ENCODE results near the gene USP31. TPM values are rescaled to one million over a fixed set of nuclear protein-coding genes. Genes with fewer than 3 reads are reported as not detected.

USP31 gene
- total RNA-seq, 1 experiment from 2014 or later: 17.4 TPM

GRCh38 chr16:23174622-23175021 is 25.4 kb upstream of the USP31 start:
- POLR2A ChIA-PET: no interaction called here
- peaks cover 3% of the 10 kb centered on the region; the same call in 1 of the 2 replicates for H3K4me1 Mint-ChIP-seq
- CTCF ChIA-PET: interaction anchor here (1.6 kb wide), 1 partner anchor 260 kb away, joined by 14 read pairs; no protein-coding TSS in a partner anchor
- no peak overlapping the region for H3K27ac Mint-ChIP-seq
- H3K9me3 Mint-ChIP-seq: no peaks in the 10 kb centered on the region
- DNase-seq (ENCODE audit: low spot score) (no peak), ATAC-seq (no peak)
- H3K4me3 Mint-ChIP-seq: no peak overlapping the region
- no peak for TF ChIP-seq SMAD4 (CRISPR knock-in tag; IDR thresholded peaks at IDR 0.05)
- no peak for TF ChIP-seq NFE2L1 (CRISPR knock-in tag; IDR thresholded peaks at IDR 0.05)
- TF ChIP-seq, protein P1, sequence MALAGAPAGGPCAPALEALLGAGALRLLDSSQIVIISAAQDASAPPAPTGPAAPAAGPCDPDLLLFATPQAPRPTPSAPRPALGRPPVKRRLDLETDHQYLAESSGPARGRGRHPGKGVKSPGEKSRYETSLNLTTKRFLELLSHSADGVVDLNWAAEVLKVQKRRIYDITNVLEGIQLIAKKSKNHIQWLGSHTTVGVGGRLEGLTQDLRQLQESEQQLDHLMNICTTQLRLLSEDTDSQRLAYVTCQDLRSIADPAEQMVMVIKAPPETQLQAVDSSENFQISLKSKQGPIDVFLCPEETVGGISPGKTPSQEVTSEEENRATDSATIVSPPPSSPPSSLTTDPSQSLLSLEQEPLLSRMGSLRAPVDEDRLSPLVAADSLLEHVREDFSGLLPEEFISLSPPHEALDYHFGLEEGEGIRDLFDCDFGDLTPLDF (CRISPR knock-in tag; IDR thresholded peaks at IDR 0.05): no peak
- TF ChIP-seq, protein P2, sequence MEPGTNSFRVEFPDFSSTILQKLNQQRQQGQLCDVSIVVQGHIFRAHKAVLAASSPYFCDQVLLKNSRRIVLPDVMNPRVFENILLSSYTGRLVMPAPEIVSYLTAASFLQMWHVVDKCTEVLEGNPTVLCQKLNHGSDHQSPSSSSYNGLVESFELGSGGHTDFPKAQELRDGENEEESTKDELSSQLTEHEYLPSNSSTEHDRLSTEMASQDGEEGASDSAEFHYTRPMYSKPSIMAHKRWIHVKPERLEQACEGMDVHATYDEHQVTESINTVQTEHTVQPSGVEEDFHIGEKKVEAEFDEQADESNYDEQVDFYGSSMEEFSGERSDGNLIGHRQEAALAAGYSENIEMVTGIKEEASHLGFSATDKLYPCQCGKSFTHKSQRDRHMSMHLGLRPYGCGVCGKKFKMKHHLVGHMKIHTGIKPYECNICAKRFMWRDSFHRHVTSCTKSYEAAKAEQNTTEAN (CRISPR knock-in tag; IDR thresholded peaks at IDR 0.05): no peak
- no peak for TF ChIP-seq RELA (CRISPR knock-in tag; IDR thresholded peaks at IDR 0.05; ENCODE audit: borderline replicate concordance)
- no peak for TF ChIP-seq ZNF317 (CRISPR knock-in tag; IDR thresholded peaks at IDR 0.05; ENCODE audit: borderline replicate concordance, low read depth)
- TF ChIP-seq, protein P3, sequence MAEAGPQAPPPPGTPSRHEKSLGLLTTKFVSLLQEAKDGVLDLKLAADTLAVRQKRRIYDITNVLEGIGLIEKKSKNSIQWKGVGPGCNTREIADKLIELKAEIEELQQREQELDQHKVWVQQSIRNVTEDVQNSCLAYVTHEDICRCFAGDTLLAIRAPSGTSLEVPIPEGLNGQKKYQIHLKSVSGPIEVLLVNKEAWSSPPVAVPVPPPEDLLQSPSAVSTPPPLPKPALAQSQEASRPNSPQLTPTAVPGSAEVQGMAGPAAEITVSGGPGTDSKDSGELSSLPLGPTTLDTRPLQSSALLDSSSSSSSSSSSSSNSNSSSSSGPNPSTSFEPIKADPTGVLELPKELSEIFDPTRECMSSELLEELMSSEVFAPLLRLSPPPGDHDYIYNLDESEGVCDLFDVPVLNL (CRISPR knock-in tag; IDR thresholded peaks at IDR 0.05; ENCODE audit: borderline replicate concordance, low read depth): no peak
- no peak for TF ChIP-seq ARID4B (CRISPR knock-in tag; IDR thresholded peaks at IDR 0.05; ENCODE audit: borderline replicate concordance)
- no peak for TF ChIP-seq ATF2 (CRISPR knock-in tag; IDR thresholded peaks at IDR 0.05; ENCODE audit: borderline replicate concordance, low read depth)
- H3K36me3 Mint-ChIP-seq: no peaks in the 10 kb centered on the region
- H3K27me3 Mint-ChIP-seq (ENCODE audit: low read depth): peaks cover 6% of the 10 kb centered on the region; the same call in 1 of the 2 replicates

GRCh38 chr16:23172994-23173393 is 23.7 kb upstream of the USP31 start:
- ATAC-seq: no peak
- H3K36me3 Mint-ChIP-seq: no peaks in the 10 kb centered on the region
- no peak overlapping the region for H3K27ac Mint-ChIP-seq
- ChIA-PET CTCF (interaction anchor here (0.7 to 2.4 kb wide), 4 partner anchors 9 to 282 kb away, joined by 3 to 14 read pairs (median 5); no protein-coding TSS in a partner anchor), POLR2A (no interaction called here)
- H3K4me1 Mint-ChIP-seq: peaks cover 3% of the 10 kb centered on the region; the same call in 1 of the 2 replicates
- no peaks in the 10 kb centered on the region for H3K9me3 Mint-ChIP-seq
- H3K27me3 Mint-ChIP-seq (ENCODE audit: low read depth): peaks cover 6% of the 10 kb centered on the region; the same call in 1 of the 2 replicates
- DNase-seq (ENCODE audit: low spot score): no peak
- no peak overlapping the region for H3K4me3 Mint-ChIP-seq
- TF ChIP-seq CREM (CRISPR knock-in tag; IDR thresholded peaks at IDR 0.05) (no peak), ARID4B (CRISPR knock-in tag; IDR thresholded peaks at IDR 0.05; ENCODE audit: borderline replicate concordance) (no peak)
- TF ChIP-seq, protein P4, sequence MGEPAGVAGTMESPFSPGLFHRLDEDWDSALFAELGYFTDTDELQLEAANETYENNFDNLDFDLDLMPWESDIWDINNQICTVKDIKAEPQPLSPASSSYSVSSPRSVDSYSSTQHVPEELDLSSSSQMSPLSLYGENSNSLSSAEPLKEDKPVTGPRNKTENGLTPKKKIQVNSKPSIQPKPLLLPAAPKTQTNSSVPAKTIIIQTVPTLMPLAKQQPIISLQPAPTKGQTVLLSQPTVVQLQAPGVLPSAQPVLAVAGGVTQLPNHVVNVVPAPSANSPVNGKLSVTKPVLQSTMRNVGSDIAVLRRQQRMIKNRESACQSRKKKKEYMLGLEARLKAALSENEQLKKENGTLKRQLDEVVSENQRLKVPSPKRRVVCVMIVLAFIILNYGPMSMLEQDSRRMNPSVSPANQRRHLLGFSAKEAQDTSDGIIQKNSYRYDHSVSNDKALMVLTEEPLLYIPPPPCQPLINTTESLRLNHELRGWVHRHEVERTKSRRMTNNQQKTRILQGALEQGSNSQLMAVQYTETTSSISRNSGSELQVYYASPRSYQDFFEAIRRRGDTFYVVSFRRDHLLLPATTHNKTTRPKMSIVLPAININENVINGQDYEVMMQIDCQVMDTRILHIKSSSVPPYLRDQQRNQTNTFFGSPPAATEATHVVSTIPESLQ (CRISPR knock-in tag; IDR thresholded peaks at IDR 0.05): no peak
- TF ChIP-seq, protein P5, sequence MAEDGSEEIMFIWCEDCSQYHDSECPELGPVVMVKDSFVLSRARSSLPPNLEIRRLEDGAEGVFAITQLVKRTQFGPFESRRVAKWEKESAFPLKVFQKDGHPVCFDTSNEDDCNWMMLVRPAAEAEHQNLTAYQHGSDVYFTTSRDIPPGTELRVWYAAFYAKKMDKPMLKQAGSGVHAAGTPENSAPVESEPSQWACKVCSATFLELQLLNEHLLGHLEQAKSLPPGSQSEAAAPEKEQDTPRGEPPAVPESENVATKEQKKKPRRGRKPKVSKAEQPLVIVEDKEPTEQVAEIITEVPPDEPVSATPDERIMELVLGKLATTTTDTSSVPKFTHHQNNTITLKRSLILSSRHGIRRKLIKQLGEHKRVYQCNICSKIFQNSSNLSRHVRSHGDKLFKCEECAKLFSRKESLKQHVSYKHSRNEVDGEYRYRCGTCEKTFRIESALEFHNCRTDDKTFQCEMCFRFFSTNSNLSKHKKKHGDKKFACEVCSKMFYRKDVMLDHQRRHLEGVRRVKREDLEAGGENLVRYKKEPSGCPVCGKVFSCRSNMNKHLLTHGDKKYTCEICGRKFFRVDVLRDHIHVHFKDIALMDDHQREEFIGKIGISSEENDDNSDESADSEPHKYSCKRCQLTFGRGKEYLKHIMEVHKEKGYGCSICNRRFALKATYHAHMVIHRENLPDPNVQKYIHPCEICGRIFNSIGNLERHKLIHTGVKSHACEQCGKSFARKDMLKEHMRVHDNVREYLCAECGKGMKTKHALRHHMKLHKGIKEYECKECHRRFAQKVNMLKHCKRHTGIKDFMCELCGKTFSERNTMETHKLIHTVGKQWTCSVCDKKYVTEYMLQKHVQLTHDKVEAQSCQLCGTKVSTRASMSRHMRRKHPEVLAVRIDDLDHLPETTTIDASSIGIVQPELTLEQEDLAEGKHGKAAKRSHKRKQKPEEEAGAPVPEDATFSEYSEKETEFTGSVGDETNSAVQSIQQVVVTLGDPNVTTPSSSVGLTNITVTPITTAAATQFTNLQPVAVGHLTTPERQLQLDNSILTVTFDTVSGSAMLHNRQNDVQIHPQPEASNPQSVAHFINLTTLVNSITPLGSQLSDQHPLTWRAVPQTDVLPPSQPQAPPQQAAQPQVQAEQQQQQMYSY (CRISPR knock-in tag; IDR thresholded peaks at IDR 0.05): no peak

Data from WTC11 (cell line).